ENCODE results near the gene C9. TPM values are rescaled to one million over a fixed set of nuclear protein-coding genes. Genes with fewer than 3 reads are reported as not detected.

Gene C9
- total and polyA plus RNA-seq, 2 of the 4 experiments (the other 2 are of a cell fraction): not detected

DNA sequence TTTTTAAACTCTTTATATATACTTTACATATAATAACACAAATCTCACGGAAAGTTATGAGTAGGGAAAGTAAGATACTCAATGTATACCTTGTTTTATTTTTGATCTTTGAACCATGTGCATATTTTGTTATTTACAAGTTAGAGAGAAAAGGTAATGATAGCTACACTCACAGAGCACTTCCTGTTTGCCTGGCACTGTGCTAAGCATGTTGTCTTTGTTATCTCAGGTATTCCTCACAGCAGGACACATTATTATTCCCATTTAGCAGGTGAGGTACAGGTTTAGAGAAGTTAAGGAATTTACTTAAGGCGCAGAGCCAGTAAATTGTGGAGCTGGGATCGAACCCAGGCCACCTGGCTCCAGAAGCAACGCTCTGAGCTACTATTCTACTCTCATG is 3.0 kb downstream of the C9 start:
- TF ChIP-seq SMC3 (IDR thresholded peaks at IDR 0.05; ENCODE audit: low read depth, low read length): no peak
- TF ChIP-seq POLR2A (IDR thresholded peaks at IDR 0.05; ENCODE audit: low read depth, low read length): no peak
- TF ChIP-seq RAD21 (IDR thresholded peaks at IDR 0.05; ENCODE audit: low read length): no peak
- TF ChIP-seq CEBPB (IDR thresholded peaks at IDR 0.05; ENCODE audit: low read depth, low read length): no peak
- TF ChIP-seq NFE2L2 (IDR thresholded peaks at IDR 0.05; ENCODE audit: low read depth, low read length): no peak
- no peak for TF ChIP-seq BHLHE40 (IDR thresholded peaks at IDR 0.05; ENCODE audit: low read depth, low read length)
- no peak for TF ChIP-seq CHD1 (IDR thresholded peaks at IDR 0.05; ENCODE audit: low read depth, low read length)
- no peak for TF ChIP-seq RFX5 (IDR thresholded peaks at IDR 0.05; ENCODE audit: low read depth, low read length)
- no peak overlapping the region for H2BK20ac ChIP-seq (ENCODE audit: low read depth, low read length)
- in situ Hi-C loops (cut with MboI; ENCODE audit: low sequenced_read_pairs): no loop called here
- H3K4me1 ChIP-seq (ENCODE audit: control insufficient read depth, insufficient read depth, low read length): no peaks in the 10 kb centered on the region
- POLR2A ChIA-PET (ENCODE audit: unreplicated experiment): no interaction called here
- H3K14ac ChIP-seq (replicated peaks; ENCODE audit: low read depth, low read length): no peak overlapping the region
- no peak overlapping the region for H4K8ac ChIP-seq (ENCODE audit: low read depth in 2 of 2, low read length in 2 of 2)
- H3K9me1 ChIP-seq (ENCODE audit: insufficient read depth, low read length): no peaks in the 10 kb centered on the region
- H3K27me3 ChIP-seq (ENCODE audit: control insufficient read depth, insufficient read depth, low read length): no peaks in the 10 kb centered on the region
- H4K20me1 ChIP-seq (ENCODE audit: insufficient read depth, low read length): no peaks in the 10 kb centered on the region
- H2BK15ac ChIP-seq (ENCODE audit: low read depth, low read length): no peak overlapping the region
- no peak overlapping the region for H2BK120ac ChIP-seq (ENCODE audit: low read depth, low read length)
- H3K18ac ChIP-seq (ENCODE audit: low read depth, low read length): no peak overlapping the region
- no peak for DNase-seq
- H3K56ac ChIP-seq (ENCODE audit: extremely low read depth, insufficient read depth, low read length): no peak overlapping the region
- no peak overlapping the region for H3K4ac ChIP-seq (ENCODE audit: low read depth, low read length)
- ATAC-seq (ENCODE audit: low read depth): no peak
- no peaks in the 10 kb centered on the region for H3K9me3 ChIP-seq (ENCODE audit: control insufficient read depth, insufficient read depth, low read length)
- BruUV-seq (replicated peaks): no TSS peak
- no peak overlapping the region for H4K91ac ChIP-seq (ENCODE audit: insufficient read depth, low read depth, low read length)
- H2AK5ac ChIP-seq (ENCODE audit: low read depth, low read length): no peak overlapping the region
- H2AFZ ChIP-seq (replicated peaks; ENCODE audit: low read length, poor library complexity): no peak overlapping the region
- no peak overlapping the region for H2BK5ac ChIP-seq (ENCODE audit: low read depth, low read length, poor library complexity, severe bottlenecking)
- CTCF ChIA-PET: no interaction called here
- no peak overlapping the region for H2AK9ac ChIP-seq (replicated peaks; ENCODE audit: low read depth, low read length, poor library complexity)
- intact Hi-C loops (cut with micrococcal nuclease): no loop called here
- H3K23ac ChIP-seq (ENCODE audit: low read depth, low read length): no peak overlapping the region
- no peak overlapping the region for H3K9ac ChIP-seq (ENCODE audit: low read depth, low read length)
- no peak overlapping the region for H3K4me2 ChIP-seq (ENCODE audit: low read depth, low read length)
- H4K5ac ChIP-seq (ENCODE audit: low read depth, low read length): no peak overlapping the region
- no CpG with 5 or more reads among the region's 4 CpGs for WGBS, 2 experiments (ENCODE audit: extremely low coverage in 2 of 2, insufficient read length in 1 of 2)
- dilution Hi-C loops (cut with HindIII; ENCODE audit: low sequenced_read_pairs, unreplicated experiment): no loop called here
- no peak overlapping the region for H3K4me3 ChIP-seq (ENCODE audit: insufficient read depth, low read depth, low read length)
- H3K27ac ChIP-seq (ENCODE audit: insufficient read depth, low read length): no peak overlapping the region
- no peaks in the 10 kb centered on the region for H3K79me1 ChIP-seq (ENCODE audit: low read depth in 1 of 2, low read length in 2 of 2)
- H3K36me3 ChIP-seq (ENCODE audit: control insufficient read depth, insufficient read depth, low read length): no peaks in the 10 kb centered on the region
